H1 (cell line): Measurements from ENCODE around the gene SLC10A6. TPM values are rescaled to one million over a fixed set of nuclear protein-coding genes. Genes with fewer than 3 reads are reported as not detected.

ENCODE experiments used
- CTCF ChIA-PET: fragments of 300-600 bp; sonication (Branson Sonifier 250); formaldehyde crosslinking; loops from one replicate; lab custom pipeline; 2021; ENCODE audit not compliant: partially characterized antibody; lab: Charles Lee
- POLR2A ChIA-PET: fragments of 300-600 bp; sonication (Branson Sonifier 250); formaldehyde crosslinking; loops from one replicate; lab custom pipeline; 2021; ENCODE audit warnings: inconsistent platforms; ENCODE audit not compliant: partially characterized antibody; lab: Charles Lee
- DNase-seq, 2 experiments: peaks; one replicate each; pipeline versions ENCODE4 v3.0.0 to v3.0.0-alpha.2; 2010 to 2022; ENCODE audit warnings: low spot score in 2 of 2, low read depth in 1 of 2, mixed read lengths in 1 of 2
- FAIRE-seq: peaks from 2 replicates; lab custom pipeline; 2011; peaks lifted over from hg19 to GRCh38; lab: Jason Lieb, UNC
- H2AFZ ChIP-seq: 2 replicates; pipeline ENCODE4 v1.8.1; 2012; ENCODE audit warnings: low read length, inconsistent platforms
- H2AK5ac ChIP-seq: 2 replicates; pipeline ENCODE4 v1.6.1; 2013; ENCODE audit warnings: low read depth, low read length
- H2BK120ac ChIP-seq: replicated peaks from 2 replicates; pipeline ENCODE3; 2013; ENCODE audit warnings: low read depth, low read length, inconsistent platforms
- H2BK12ac ChIP-seq: 2 replicates; pipeline ENCODE4 v1.6.1; 2013; ENCODE audit warnings: low read depth, low read length
- H2BK15ac ChIP-seq: 2 replicates; pipeline ENCODE4 v1.6.1; 2013; ENCODE audit warnings: low read length
- H2BK20ac ChIP-seq: 2 replicates; pipeline ENCODE4 v1.6.1; 2013; ENCODE audit warnings: low read length
- H2BK5ac ChIP-seq: 2 replicates; pipeline ENCODE4 v1.6.1; 2013; ENCODE audit warnings: low read depth, low read length
- H3K14ac ChIP-seq: 2 replicates; pipeline ENCODE4 v1.6.1; 2013; ENCODE audit warnings: inconsistent platforms; ENCODE audit not compliant: insufficient read length
- H3K18ac ChIP-seq: 2 replicates; pipeline ENCODE4 v1.6.1; 2013; ENCODE audit warnings: low read length; ENCODE audit errors: extremely low read depth
- H3K23ac ChIP-seq: 2 replicates; pipeline ENCODE4 v1.6.1; 2013; ENCODE audit warnings: inconsistent platforms; ENCODE audit not compliant: insufficient read length
- H3K23me2 ChIP-seq: 2 replicates; pipeline ENCODE4 v1.6.1; 2013; ENCODE audit warnings: low read depth, low read length
- H3K27ac ChIP-seq: 2 replicates; pipeline ENCODE4 v1.6.1; 2011; ENCODE audit warnings: low read depth, low read length, inconsistent platforms
- H3K27me3 ChIP-seq, 4 experiments: replicated peaks in 1 of 4; 1 replicate in 1 of 4; 2 replicates in 3 of 4; pipeline versions ENCODE4 v1.6.1 to v1.8.1; 2011 to 2013; ENCODE audit warnings: low read length in 3 of 4, mild to moderate bottlenecking in 3 of 4, inconsistent platforms in 2 of 4, mixed read lengths in 2 of 4, moderate library complexity in 1 of 4; ENCODE audit not compliant: control insufficient read depth in 3 of 4, insufficient read depth in 3 of 4; ENCODE audit errors: extremely low read depth in 1 of 4
- H3K36me3 ChIP-seq, 4 experiments: 2 replicates each; pipeline versions ENCODE4 v1.6.1 to v1.8.1; 2011 to 2013; ENCODE audit warnings: mild to moderate bottlenecking in 4 of 4, low read length in 3 of 4, moderate library complexity in 2 of 4, control low read depth in 1 of 4, inconsistent platforms in 1 of 4; ENCODE audit not compliant: insufficient read depth in 4 of 4, control insufficient read depth in 2 of 4
- H3K4ac ChIP-seq: replicated peaks from 2 replicates; pipeline ENCODE3; 2013; ENCODE audit warnings: low read length, low read depth, mixed read lengths, inconsistent platforms; ENCODE audit not compliant: insufficient read length
- H3K4me1 ChIP-seq, 4 experiments: replicated peaks in 1 of 4; 1 replicate in 1 of 4; 2 replicates in 3 of 4; pipeline versions ENCODE4 v1.6.1 to v1.8.1; 2011 to 2013; ENCODE audit warnings: low read length in 3 of 4, inconsistent platforms in 2 of 4, mixed read lengths in 1 of 4; ENCODE audit not compliant: insufficient read depth in 4 of 4, control insufficient read depth in 3 of 4
- H3K4me2 ChIP-seq, 2 experiments: 2 replicates each; pipeline versions ENCODE4 v1.6.1 to v1.8.1; 2011 to 2013; ENCODE audit warnings: low read depth in 2 of 2, low read length in 2 of 2, control low read depth in 1 of 2, inconsistent platforms in 1 of 2, mild to moderate bottlenecking in 1 of 2; ENCODE audit not compliant: insufficient read depth in 1 of 2
- H3K4me3 ChIP-seq, 4 experiments: fragments of 200-600, 300-600 bp in 1 of 4; sonication (generic), shearing (Covaris generic), sonication (Bioruptor Twin) in 1 of 4; 2 replicates each; pipeline versions ENCODE4 v1.5.1 to v1.8.1; 2011 to 2016; ENCODE audit warnings: low read length in 4 of 4, low read depth in 3 of 4, control low read depth in 2 of 4, inconsistent platforms in 2 of 4, mild to moderate bottlenecking in 2 of 4, mixed read lengths in 1 of 4, moderate library complexity in 1 of 4; ENCODE audit not compliant: insufficient read depth in 2 of 4; ENCODE audit errors: extremely low read depth in 1 of 4
- H3K56ac ChIP-seq: replicated peaks from 2 replicates; pipeline ENCODE3; 2013; ENCODE audit warnings: low read depth, mild to moderate bottlenecking, mixed read lengths, low read length, inconsistent platforms; ENCODE audit not compliant: insufficient read length
- H3K79me1 ChIP-seq: 2 replicates; pipeline ENCODE4 v1.6.1; 2013; ENCODE audit warnings: low read depth, low read length, control low read depth
- H3K79me2 ChIP-seq, 2 experiments: 2 replicates each; pipeline versions ENCODE4 v1.6.1 to v1.8.1; 2012 to 2013; ENCODE audit warnings: low read length in 2 of 2, mild to moderate bottlenecking in 2 of 2, inconsistent platforms in 1 of 2; ENCODE audit not compliant: insufficient read depth in 2 of 2, control insufficient read depth in 1 of 2
- H3K9ac ChIP-seq, 4 experiments: replicated peaks in 1 of 4; 1 replicate in 1 of 4; 2 replicates in 3 of 4; pipeline versions ENCODE4 v1.6.1 to v1.8.1; 2011 to 2013; ENCODE audit warnings: low read depth in 3 of 4, low read length in 3 of 4, control low read depth in 2 of 4, mild to moderate bottlenecking in 2 of 4, moderate library complexity in 2 of 4, inconsistent platforms in 1 of 4; ENCODE audit errors: extremely low read depth in 1 of 4
- H3K9me3 ChIP-seq, 2 experiments: 2 replicates each; pipeline versions ENCODE4 v1.6.1 to v1.8.1; 2012 to 2013; ENCODE audit warnings: mild to moderate bottlenecking in 2 of 2, moderate library complexity in 2 of 2, control low read depth in 1 of 2, inconsistent platforms in 1 of 2, low read depth in 1 of 2, low read length in 1 of 2, mixed read lengths in 1 of 2; ENCODE audit not compliant: insufficient read depth in 2 of 2
- H4K20me1 ChIP-seq, 2 experiments: replicated peaks in 1 of 2; 2 replicates each; pipeline versions ENCODE3 to v1.8.1; 2011 to 2013; ENCODE audit warnings: inconsistent platforms in 2 of 2, low read length in 2 of 2, mild to moderate bottlenecking in 1 of 2; ENCODE audit not compliant: insufficient read depth in 2 of 2, control insufficient read depth in 1 of 2
- H4K5ac ChIP-seq: 2 replicates; pipeline ENCODE4 v1.6.1; 2013; ENCODE audit warnings: low read length, low read depth, mixed read lengths, inconsistent platforms; ENCODE audit not compliant: insufficient read length
- H4K8ac ChIP-seq: 2 replicates; pipeline ENCODE4 v1.8.0; 2013; ENCODE audit warnings: mild to moderate bottlenecking, moderate library complexity, low read length, inconsistent platforms; ENCODE audit not compliant: insufficient read depth; ENCODE audit errors: extremely low read depth
- H4K91ac ChIP-seq: replicated peaks from 2 replicates; pipeline ENCODE3; 2013; ENCODE audit warnings: low read length, mixed read lengths, inconsistent platforms; ENCODE audit not compliant: insufficient read length
- ASH2L ChIP-seq: fragments of 200-600, 300-600 bp; sonication (generic); IDR thresholded peaks from one replicate; pipeline ENCODE4 v1.7.1; 2017; ENCODE audit warnings: low read length
- CBX5 ChIP-seq: fragments of 300-800, 300-1000 bp; sonication (generic); IDR thresholded peaks from 2 replicates; pipeline ENCODE4 v1.7.1; 2016; ENCODE audit warnings: antibody characterized with exemption, low read length, low read depth
- CBX8 ChIP-seq: fragments of 300-800, 300-1000 bp; sonication (generic); IDR thresholded peaks from 2 replicates; pipeline ENCODE4 v1.7.1; 2016; ENCODE audit warnings: low read depth, low read length, borderline replicate concordance
- CHD2 ChIP-seq: IDR thresholded peaks from 2 replicates; pipeline ENCODE4 v1.6.1; 2012; ENCODE audit warnings: low read length, improper control_type of control experiment
- GTF2F1 ChIP-seq: IDR thresholded peaks from 2 replicates; pipeline ENCODE4 v1.6.1; 2012; ENCODE audit warnings: low read depth, low read length, improper control_type of control experiment, borderline replicate concordance
- HDAC6 ChIP-seq: IDR thresholded peaks from one replicate; pipeline ENCODE4 v1.7.1; 2012; ENCODE audit warnings: low read depth, mild to moderate bottlenecking, inconsistent platforms, low read length, moderate library complexity
- KDM4A ChIP-seq: IDR thresholded peaks from one replicate; pipeline ENCODE4 v1.7.1; 2012; ENCODE audit warnings: low read depth, mild to moderate bottlenecking, moderate library complexity, low read length, inconsistent platforms; ENCODE audit not compliant: severe bottlenecking
- KDM5A ChIP-seq: fragments of 200-600 bp; IDR thresholded peaks from 2 replicates; pipeline ENCODE4 v1.7.1; 2012; ENCODE audit warnings: mild to moderate bottlenecking, low read length, inconsistent platforms, mixed read lengths
- NRF1 ChIP-seq: IDR thresholded peaks from 2 replicates; pipeline ENCODE4 v1.6.1; 2011; ENCODE audit warnings: mild to moderate bottlenecking, low read depth, low read length, improper control_type of control experiment
- RFX5 ChIP-seq: IDR thresholded peaks from 2 replicates; pipeline ENCODE4 v1.6.1; 2011; ENCODE audit warnings: low read depth, low read length, improper control_type of control experiment, borderline replicate concordance
- SP1 ChIP-seq: IDR thresholded peaks from 2 replicates; pipeline ENCODE4 v1.6.1; 2011; ENCODE audit warnings: low read depth, low read length
- SP2 ChIP-seq: IDR thresholded peaks from 2 replicates; pipeline ENCODE4 v1.6.1; 2012; ENCODE audit warnings: mild to moderate bottlenecking, low read length, inconsistent platforms
- SUZ12 ChIP-seq: fragments of 200-600 bp; sonication (generic); IDR thresholded peaks from 2 replicates; pipeline ENCODE4 v1.6.1; 2012; ENCODE audit warnings: mild to moderate bottlenecking, inconsistent platforms, low read length, moderate library complexity, mixed read lengths
- ZNF274 ChIP-seq: IDR thresholded peaks from 2 replicates; pipeline ENCODE4 v1.7.0; 2012; ENCODE audit warnings: low read length, borderline replicate concordance; ENCODE audit errors: extremely low read depth
- polyA plus RNA-seq, 7 experiments: library from polyadenylated mRNA; depleted of rRNA in 3 of 7; stranded (reverse) in 5 of 7; unstranded in 2 of 7; fragments of >200 nt in 5 of 7; fragments of 200-250 nt in 2 of 7; gene quantifications; 1 replicate in 5 of 7; 2 replicates in 1 of 7; 4 replicates in 1 of 7; pipeline versions ENCODE4 v1.2.1 to v1.2.3, GENCODE V29; 2011 to 2013; ENCODE audit warnings: missing spikeins in 2 of 7, mixed read lengths in 2 of 7
- total RNA-seq: library from RNA; stranded (reverse); fragmentation: NEBNext Ultra II Directional; extraction: Animal tissue kit (Norgen Biotek cat#: 25700); gene quantifications from 2 replicates; pipeline ENCODE4 v1.2.1, GENCODE V29; 2021
- TF ChIP-seq, protein P1 (sequence below): IDR thresholded peaks from 2 replicates; pipeline ENCODE4 v1.6.1; 2011; ENCODE audit warnings: low read depth, mild to moderate bottlenecking, low read length; ENCODE audit not compliant: insufficient read depth

Gene SLC10A6
- total and polyA plus RNA-seq, 2 of the 8 experiments (the other 6 are each of a cell fraction or from before 2014, with no cell fraction given): not detected

DNA sequence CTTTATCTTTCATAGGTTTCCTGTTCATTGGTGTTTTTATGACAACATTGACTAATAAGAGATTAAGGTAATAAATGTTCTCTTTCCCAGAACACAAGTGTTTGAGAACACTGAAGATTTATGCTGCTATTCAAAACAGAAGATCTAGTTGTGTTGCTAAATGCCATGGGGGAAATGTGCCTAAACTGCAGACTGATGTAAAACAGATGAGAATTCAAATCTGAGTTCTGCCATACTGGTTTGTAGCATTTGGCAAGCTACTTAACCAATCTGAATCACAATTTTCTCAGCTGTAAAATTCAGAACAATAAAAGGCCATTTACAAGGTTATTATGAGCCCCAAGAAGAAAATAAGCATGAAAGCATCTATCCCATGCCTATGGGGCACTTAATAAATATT, 2.3 kb downstream of the SLC10A6 start:
- DNase-seq (no peak), FAIRE-seq (no peak)
- no peak overlapping the region for H3K27ac ChIP-seq
- no peak overlapping the region for H2BK5ac ChIP-seq
- H4K5ac ChIP-seq: no peak overlapping the region
- H3K79me2 ChIP-seq: no peaks in the 10 kb centered on the region
- H4K91ac ChIP-seq: no peak overlapping the region
- CTCF ChIA-PET: interaction anchor here (0.6 to 2.7 kb wide), 2 partner anchors 32 to 347 kb away, joined by 3 to 8 read pairs; no protein-coding TSS in a partner anchor
- H3K36me3 ChIP-seq: no peaks in the 10 kb centered on the region
- H3K23me2 ChIP-seq: 0 out of 2 replicates have a peak, but pooled peaks cover 1% of the 10 kb centered on the region
- H3K9ac ChIP-seq: no peak overlapping the region
- no peaks in the 10 kb centered on the region for H4K20me1 ChIP-seq
- no peak overlapping the region for H3K56ac ChIP-seq
- H2BK15ac ChIP-seq: no peak overlapping the region
- H4K8ac ChIP-seq: no peak overlapping the region
- H2BK12ac ChIP-seq: no peak overlapping the region
- H3K14ac ChIP-seq: no peak overlapping the region
- no peaks in the 10 kb centered on the region for H3K79me1 ChIP-seq
- H3K18ac ChIP-seq: no peak overlapping the region
- H3K4me2 ChIP-seq: no peak overlapping the region
- no peak overlapping the region for H3K4me3 ChIP-seq
- no peak overlapping the region for H2BK20ac ChIP-seq
- no peak overlapping the region for H2BK120ac ChIP-seq
- POLR2A ChIA-PET: no interaction called here
- no peak for TF ChIP-seq CBX5
- no peak for TF ChIP-seq SP2
- TF ChIP-seq KDM5A: no peak
- TF ChIP-seq, protein P1, sequence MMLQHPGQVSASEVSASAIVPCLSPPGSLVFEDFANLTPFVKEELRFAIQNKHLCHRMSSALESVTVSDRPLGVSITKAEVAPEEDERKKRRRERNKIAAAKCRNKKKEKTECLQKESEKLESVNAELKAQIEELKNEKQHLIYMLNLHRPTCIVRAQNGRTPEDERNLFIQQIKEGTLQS: no peak
- no peak for TF ChIP-seq CHD2
- TF ChIP-seq RFX5: no peak
- TF ChIP-seq ASH2L: no peak
- no peak for TF ChIP-seq SP1
- TF ChIP-seq NRF1: no peak
- TF ChIP-seq KDM4A: no peak
- TF ChIP-seq GTF2F1: no peak
- TF ChIP-seq CBX8: no peak
- no peak for TF ChIP-seq ZNF274
- TF ChIP-seq SUZ12: no peak
- no peak for TF ChIP-seq HDAC6
- no peak overlapping the region for H3K4ac ChIP-seq
- no peak overlapping the region for H3K23ac ChIP-seq
- H2AFZ ChIP-seq: no peak overlapping the region
- H3K4me1 ChIP-seq: no peaks in the 10 kb centered on the region
- no peak overlapping the region for H2AK5ac ChIP-seq
- no peaks in the 10 kb centered on the region for H3K9me3 ChIP-seq
- H3K27me3 ChIP-seq: no peaks in the 10 kb centered on the region
